HG03196 (cell line): ENCODE results near the gene ZNF205.
"Not testable (repeated sequence)": the region's sequence is repeated elsewhere in the genome, so short reads cannot be mapped to it uniquely, and the experiment has no call there.

Experiments
- ATAC-seq: cut with Tn5 transposase; IDR thresholded peaks from one replicate; pipeline ENCODE4 v1.9.1; 2021; ENCODE audit not compliant: unreplicated experiment

Gene ZNF205

DNA sequence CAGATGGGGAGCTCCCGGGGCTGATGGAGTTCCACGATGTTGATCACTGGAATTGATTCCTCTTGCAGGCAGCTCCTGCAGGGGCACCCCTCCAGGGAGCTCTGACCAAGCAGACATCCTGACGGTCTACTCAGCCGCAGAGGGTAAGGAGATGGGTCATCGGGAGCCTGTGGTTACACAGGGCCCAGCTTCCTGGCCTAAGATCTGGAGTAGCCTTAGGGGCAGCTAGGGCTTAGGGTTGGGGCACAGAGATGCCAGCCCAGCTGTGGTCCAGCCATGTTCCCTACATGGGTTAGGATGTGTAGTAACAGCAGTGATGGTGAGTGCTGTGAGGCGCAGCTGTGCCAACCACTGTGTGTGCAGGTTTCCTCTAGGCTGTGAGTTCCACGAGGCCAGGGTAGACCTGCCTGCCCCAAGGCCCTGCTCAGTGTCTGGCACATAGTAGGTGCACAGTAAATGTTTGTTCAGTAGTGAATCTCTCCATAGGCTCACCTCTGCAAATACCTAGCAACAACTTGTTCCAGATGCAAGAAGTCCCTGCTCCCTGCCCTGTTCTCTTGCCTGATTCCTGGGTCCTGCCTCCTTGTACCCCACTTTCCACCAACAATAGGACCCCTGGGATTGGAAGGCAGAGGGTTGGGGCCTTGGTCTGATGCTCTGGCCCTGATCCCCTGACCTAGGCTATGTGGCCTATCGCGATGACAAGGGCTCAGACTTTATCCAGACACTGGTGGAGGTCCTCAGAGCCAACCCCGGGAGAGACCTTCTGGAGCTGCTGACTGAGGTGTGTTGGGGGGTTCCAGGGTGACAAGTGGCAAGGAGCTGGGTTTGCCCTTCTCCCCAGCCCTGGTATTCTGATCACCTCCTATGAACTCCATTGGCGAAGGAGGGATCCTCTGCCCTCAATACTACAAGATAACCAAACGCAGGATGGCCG lies 36.1 kb downstream of the ZNF205 start:
- ATAC-seq: no peak

DNA sequence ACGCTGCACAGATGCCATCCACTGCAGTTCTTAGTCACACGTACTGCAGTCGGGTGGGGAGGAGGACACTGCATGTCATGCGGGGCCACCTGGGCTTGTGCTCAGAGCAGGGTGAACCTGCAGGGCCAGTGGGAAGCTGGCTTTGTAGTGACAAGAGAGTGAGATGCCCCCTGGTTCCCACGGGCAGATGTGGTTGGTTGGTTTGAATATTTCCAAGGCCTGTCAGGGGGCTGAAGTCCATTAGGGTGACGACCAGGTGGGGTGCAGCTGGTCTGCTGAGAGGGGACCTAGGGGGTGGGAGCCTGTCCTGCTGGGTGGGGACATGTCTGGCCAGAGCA lies 36.8 kb downstream of the ZNF205 start:
- ATAC-seq: no peak

DNA sequence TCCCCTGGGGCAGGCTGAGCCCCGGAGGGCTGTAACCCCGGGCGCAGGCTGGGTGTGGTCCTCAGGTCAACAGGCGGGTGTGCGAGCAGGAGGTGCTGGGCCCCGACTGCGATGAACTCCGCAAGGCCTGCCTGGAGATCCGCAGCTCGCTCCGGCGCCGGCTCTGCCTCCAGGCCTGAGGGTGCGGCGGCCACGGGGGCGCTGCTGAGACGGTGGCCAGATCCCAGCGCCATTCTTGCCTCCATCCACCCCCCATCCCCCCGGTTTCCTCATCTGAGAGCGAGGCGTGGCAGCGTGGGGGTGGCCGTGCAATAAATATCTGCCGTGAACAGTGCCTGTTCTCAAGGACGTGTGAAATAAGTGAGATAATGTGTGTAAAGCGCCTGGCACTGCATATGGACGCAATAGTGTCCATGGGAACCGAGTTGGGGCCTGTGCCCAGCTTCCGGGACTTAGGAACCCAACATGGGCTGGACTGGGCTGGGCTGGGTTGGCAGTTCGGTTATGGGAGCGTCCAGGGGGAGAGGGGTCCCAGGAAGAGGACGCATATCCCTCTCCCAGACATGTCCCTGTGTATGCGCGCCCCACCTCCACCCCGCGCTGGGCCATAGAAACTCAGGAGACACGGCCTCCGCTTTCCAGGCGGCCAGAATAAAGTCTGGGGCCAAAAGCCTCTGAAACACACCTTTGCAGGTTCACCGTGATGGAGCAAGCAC lies 37.4 kb downstream of the ZNF205 start:
- ATAC-seq: no peak

DNA sequence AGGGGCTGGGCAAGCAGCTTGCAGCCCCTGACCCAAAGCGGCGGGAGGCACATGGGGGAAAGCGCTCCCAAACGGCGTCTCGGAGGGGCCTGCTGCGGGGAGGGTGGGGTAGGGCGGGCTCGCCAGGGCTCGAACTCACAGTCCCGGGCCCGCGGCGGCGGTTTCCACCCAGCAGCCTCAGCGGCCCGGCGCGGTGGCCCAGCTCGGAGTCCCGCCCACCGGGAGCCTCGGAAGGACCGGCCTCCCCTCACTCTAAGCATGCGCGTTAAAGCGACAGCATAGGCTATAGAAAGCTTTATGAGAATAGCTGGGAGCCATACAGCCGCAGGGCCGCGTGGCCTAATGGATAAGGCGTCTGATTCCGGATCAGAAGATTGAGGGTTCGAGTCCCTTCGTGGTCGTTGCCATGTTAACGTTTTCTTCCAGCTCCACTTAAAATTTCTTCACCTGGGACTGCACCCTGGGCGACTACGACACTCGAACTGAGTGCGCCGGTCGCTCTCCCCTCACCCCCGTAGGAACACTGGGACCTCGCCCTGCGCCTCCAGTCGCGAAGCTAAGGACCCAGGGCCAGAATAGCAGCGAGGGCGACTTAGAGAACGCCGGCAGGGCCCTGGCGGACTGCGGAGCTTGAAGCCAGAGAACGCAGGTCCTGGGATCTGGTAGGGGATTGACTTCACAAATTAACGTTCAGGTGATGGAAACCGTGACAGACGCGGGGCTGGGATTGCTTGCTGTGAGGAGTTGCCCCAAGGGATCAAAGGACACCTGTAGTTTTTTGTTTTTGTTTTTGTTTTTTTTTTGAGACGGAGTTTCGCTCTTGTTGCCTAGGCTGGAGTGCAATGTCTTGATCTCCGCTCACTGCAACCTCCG lies 38.2 kb downstream of the ZNF205 start:
- ATAC-seq: peak; percentile 64

DNA sequence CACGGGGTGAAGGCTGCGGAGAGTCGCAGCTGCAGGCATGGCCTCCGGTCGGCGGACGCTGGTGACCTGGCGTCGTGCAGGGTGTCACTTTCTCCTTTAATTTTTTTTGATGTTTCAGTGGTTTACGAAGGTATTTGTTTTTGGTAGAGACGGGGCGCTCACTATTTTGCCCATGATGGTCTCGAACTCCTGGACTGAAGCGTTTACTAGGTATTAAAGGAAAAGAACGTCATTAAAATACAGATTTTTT lies 39.6 kb downstream of the ZNF205 start:
- no peak for ATAC-seq

DNA sequence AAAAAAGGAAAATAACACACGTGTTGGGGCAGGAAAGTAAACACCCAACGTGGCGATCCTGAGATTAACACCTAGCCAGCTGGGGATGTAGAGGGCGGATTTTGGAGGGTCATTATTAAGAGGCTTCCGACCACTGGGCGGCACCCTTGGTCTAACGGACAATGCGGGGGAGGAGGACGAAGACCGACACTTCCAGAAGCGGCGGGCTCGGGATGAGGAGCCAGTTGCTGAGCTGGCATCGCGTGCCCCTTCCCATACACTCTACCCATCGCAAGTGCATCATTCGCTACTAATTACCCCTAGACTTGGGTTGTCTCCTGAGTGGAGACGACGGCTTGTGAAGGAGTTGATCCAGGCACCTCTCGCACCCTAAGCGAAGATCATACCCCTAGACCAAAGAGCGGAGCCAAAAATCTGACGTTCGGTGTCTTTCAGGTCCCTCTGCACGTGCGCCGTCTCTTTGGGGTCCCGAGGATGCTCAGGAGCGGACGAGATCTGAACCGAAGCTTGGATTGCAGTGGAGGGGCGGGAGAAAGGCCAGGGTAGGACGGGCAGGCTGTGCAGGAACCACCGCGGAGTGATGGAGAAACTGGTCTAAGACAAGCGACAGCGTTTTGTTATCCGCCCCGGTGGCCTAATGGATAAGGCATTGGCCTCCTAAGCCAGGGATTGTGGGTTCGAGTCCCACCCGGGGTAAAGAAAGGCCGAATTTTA lies 40.0 kb downstream of the ZNF205 start:
- peak; percentile 30 for ATAC-seq

DNA sequence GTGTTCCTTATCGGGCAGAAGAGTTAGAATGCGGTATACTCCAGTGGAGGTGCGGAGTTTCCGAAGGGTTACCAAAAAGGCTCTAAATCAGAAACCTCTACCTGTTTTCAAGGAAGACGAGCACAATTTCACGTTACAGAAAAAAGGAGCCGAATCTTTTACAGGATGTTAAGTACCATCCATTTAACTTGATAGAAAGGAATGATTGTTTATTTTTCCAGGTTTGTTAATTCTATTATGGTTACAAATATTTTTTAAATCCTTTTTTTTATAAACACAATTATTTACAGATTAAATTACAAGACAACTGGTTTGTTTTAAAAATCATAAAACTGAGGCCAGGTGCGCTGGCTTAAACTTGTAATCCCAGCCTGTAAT lies 40.6 kb downstream of the ZNF205 start:
- no peak for ATAC-seq

DNA sequence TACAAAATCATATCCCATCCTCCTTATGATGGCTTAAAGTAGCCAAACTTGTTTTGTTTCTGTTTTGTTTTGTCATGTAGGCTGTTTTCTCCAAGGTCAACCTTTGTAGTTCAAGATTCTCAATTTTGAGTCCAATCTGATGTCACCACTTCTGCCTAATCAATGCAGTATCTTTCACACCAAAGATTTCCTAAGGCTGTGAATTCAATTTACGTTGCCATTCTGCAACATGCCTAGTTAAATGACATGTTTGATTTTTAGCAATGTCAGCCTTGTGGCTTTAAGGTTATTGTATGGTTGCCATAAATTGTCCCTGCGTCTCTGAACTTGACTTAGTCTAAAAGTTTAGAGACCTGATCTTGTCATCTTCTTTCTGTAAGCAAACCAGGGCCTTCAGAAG lies 42.8 kb downstream of the ZNF205 start:
- no peak for ATAC-seq

DNA sequence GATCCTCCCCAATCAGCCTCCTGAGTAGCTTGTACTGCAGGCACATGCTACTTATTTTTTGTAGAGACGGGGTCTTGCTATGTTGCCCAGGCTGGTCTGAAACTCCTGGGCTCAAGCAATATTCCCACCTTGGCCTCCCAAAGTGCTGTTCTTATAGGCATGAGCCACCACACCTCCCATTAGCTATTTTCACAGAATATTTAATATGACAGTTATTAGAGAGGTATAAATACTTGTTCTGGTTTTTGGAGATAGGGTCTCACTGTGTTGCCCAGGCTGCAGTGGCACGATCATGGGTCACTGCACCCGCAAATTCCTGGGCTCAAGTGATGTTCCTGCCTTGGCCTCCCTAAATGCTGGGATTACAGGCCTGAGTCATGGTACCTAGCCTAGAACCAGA lies 43.6 kb downstream of the ZNF205 start:
- no peak for ATAC-seq

DNA sequence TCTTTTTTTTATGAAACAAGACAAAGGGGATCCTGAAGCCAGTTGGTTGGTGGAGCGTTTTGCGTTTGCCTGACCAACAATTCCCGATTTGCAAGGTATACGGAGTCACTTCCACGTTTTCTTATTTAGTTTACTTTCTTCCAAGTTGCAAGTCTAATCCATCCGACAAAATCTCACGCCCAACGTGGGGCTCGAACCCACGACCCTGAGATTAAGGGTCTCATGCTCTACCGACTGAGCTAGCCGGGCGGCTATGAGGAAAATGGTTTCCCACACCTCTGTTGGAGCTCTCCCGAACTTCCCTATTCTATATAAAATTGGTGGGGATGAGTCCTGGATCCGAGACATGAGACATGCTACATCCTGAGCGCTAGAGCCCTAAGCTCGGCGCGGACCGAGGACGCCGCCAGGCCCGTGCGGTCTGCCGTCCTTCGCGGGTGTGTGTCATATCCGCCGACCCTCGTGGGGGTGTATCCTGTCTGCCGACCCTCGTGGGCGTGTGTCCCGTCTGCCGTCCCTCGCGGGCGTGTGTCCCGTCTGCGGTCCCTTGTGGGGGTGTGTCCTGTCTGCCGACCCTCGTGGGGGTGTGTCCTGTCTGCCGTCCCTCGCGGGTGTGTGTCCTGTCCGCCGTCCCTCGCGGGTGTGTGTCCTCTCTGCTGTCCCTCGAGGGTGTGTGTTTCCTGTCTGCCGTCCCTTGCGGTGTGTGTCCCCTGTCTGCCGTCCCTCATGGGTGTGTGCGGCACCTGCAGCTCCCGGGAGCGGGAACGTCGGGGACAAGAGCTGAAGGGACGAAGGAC lies 45.0 kb downstream of the ZNF205 start:
- ATAC-seq: no peak

DNA sequence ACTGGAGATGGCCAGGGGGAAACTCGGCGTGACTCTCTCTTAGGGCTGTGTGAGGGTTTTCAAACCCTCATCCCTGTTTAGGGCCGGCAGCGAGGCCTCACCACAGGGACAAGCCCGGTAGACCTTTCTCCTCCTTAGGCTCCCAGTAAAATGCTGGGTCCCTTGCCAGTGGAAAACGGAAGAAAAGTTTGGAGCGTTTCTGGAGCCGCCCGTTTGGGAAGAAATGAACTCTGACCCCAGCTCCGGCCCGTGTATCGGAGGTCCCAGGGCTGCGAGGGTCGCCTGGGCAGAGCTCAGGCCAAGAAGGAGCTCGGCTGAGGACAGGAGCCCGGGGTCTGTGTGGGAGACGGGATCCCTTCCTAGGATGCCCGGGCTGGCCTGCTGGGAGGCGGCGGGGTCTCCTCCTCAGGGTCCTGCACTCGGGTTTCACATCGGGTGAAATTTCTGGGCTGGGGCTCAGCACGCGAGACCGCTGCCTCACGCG lies 45.7 kb downstream of the ZNF205 start:
- peak; percentile 17 for ATAC-seq

DNA sequence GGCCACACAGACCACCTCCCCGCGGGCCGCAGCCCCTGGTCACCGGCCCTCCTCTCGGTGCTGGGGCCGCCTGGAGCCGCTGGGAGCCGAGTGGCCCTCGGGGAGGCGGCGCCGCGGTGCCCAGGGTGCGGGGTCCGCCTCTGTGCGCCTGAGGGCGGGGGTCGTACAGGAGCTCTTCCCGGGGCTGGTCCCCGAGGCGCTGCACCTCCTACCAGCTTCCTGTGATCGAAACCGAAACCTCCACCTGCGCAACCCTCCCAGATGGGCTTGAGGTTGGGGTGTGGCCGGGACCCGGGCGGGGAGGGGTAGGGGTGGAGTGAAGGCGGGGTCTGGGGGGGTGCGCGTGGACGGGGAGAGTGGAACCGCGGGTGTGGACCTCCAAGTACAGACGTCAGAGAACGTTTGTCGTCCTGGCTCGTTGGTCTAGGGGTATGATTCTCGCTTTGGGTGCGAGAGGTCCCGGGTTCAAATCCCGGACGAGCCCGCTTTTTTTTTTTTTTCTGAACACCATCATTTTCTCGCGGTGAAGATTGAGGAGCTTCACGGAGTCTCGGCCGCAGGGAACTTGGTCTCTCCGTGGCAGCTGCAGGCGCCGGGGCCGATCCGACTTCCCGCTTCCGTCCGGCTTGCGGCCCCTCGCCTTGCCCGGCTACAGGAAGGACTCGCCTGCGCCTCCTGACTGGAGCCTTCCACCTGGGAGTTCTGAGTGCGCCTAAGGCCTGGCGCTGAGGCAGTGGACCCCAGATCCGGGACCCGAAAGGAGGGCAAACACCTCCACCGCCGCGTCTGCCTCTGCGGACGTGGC lies 46.3 kb downstream of the ZNF205 start:
- ATAC-seq: peak; percentile 55

DNA sequence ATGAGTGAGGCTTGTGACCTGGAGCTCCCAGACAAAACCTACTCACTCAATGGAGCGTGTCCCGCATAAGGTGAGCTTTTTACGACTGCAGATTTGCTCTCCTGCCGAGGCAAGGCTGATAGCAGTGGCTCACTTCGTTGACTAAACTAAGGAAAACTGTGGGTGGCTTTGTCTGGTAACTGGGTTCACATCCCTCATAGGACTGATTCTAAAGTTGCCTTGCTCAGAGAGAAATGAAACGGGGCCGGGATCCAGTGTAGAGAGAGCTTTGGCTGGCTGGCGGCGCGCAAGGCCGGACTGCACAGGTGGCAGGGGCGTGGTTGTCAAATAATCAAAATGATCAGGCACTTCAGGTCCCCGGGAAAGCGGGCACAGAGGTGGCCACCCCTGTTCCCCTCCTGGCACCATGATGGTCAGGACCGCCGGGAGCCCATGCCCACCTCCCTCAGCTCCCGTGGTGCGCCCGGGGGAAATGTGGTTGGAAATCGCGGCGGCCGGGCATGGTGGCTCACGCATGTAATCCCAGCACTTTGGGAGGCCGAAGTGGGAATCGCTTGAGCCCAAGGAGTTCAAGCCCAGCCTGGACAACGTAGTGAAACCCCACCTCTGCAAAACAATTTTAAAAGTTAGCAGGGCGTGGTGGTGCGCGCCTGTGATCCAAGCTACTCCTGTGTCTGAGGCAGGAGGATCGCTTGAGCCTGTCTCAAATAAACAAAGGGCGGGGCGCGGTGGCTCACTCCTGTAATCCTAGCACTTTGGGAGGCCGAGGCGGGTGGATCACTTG lies 49.0 kb downstream of the ZNF205 start:
- ATAC-seq: no peak

DNA sequence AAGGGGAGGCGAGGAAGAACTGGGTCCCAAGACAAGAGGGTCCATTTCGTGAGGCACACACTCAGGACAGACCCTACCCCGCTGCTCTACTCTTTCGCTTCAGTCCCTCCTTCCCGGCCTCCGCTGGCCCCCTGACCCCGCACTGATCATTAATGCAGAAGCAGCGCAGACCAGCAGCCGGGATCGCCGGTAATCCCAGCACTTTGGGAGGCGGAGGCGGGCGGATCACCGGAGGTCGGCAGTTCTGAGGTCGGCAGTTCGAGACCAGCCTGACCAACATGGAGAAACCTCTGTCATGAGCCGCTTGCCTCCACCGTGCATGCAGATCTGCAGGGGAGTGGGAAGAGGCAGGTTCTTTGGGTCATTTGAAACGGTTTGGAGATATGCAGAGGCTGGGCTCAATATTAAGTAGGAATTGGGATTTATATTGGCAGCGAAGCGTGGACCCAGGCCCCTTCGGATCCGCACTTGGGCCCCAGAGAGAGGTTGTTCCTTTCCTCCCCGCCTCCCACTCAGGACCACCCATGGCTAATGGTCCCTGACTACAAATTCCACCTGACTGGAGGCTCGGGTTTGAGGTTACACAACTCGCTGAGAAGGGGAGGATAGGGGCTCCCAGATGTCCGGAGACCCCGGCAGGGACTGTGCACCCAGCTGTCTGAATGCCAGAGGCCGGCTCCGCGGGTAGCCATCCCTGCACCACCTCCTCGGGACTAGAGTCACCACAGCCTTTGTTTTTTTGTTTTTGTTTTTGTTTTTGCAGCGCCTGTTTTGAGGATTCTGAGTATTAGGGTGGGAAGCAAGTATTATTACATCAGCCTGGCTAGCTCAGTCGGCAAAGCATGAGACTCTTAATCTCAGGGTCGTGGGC lies 52.0 kb downstream of the ZNF205 start:
- ATAC-seq: no peak

DNA sequence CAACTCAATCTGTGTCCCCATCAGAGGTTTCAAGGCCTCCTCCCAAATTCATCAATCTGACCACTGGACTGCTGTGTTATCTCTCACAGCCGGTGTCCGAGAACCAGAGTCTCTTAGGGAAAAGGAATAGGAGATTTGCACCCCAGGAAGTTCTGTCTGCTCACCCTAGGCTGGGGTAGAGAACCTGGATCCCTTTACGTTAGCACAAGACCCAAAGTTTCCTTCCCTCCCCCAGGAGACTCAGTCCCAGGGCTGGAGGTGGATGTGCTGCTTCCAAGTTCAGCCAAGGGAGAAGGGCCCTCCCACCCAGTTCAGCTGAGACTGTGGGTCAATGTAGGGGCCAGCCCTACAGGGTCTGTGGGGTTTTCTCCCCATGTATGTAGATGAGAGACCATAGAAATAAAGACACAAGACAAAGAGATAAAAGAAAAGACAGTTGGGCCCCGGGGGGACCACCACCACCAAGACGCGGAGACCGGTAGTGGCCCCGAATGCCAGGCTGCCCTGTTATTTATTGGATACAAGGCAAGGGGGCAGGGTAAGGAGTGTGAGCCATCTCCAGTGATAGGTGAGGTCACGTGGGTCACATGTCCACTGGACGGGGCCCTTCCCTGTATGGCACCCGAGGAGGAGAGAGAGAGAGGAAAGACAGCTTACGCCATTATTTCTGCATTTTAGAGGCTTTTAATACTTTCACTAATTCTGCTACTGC lies 52.9 kb downstream of the ZNF205 start:
- no peak for ATAC-seq

DNA sequence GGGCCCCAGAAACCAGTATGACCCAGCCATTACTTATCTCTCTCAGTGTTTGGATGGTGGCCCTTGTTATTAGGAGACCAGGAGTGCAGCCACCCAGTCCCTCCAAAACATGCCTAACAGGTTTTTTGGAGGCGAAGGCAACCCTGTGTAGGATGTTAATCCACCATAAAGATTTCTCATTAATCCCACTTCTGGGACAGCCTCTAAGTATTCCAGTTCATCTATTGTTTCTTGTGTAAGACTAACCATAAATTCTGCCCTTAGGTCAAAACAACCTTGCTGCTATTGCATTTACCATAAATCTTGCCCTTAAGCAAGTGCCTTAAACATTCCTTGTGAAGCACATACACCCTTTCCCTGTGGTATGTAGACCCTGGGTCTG lies 54.1 kb downstream of the ZNF205 start:
- no peak for ATAC-seq

DNA sequence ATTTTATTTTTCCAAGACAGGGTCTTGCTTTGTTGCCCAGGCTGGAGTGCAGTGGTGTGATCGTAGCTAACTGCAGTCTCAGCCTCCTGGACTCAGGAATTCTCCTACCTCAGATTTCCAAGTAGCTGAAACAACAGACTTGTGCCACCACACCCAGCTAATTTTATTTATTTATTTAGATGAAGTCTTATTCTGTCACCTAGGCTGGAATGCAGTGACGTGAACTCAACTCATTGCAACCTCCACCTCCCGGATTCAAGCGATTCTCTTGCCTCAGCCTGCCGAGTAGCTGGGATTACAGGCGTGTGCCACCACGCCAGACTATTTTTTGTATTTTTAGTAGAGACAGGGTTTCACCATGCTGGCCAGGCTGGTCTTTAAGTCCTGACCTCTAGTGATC lies 56.3 kb downstream of the ZNF205 start:
- not testable (repeated sequence) for ATAC-seq
